Adrenal gland (tissue), 12 donors: Measurements from ENCODE around the gene RAPGEF4. TPM values are rescaled to one million over a fixed set of nuclear protein-coding genes. Genes with fewer than 3 reads are reported as not detected.
A peak's percentile ranks its signal among the peaks of the same experiment; 100 is the strongest.

Source experiments
- DNase-seq, 7 donors: peaks; one replicate each; pipeline ENCODE4 v3.0.0-alpha.2; 2019 to 2020
- H3K27ac ChIP-seq, 5 donors: fragments of 200-600 bp; sonication (generic) in 4 of 5; 1 replicate in 3 of 5; 2 replicates in 2 of 5; pipeline versions ENCODE4 v1.5.1 to v1.8.0; 2016 to 2020; ENCODE audit warnings: mild to moderate bottlenecking in 1 of 5
- H3K27me3 ChIP-seq: fragments of 200-600 bp; 2 replicates; pipeline ENCODE4 v1.8.0; 2021
- H3K36me3 ChIP-seq, 2 donors: fragments of 200-600 bp; replicated peaks in 1 of 2; 1 replicate in 1 of 2; 2 replicates in 1 of 2; pipeline versions ENCODE4 v1.5.1 to v1.8.0; 2018 to 2022
- H3K4me1 ChIP-seq, 2 donors: fragments of 200-600 bp; replicated peaks in 1 of 2; 1 replicate in 1 of 2; 2 replicates in 1 of 2; pipeline versions ENCODE4 v1.5.1 to v1.8.0; 2018 to 2021
- H3K4me3 ChIP-seq, 4 donors: fragments of 200-600 bp; sonication (generic) in 3 of 4; one replicate each; pipeline ENCODE4 v1.5.1; 2016 to 2018
- H3K9me3 ChIP-seq, 3 donors: fragments of 200-600 bp; sonication (generic) in 1 of 3; replicated peaks in 1 of 3; 1 replicate in 2 of 3; 2 replicates in 1 of 3; pipeline versions ENCODE4 v1.5.1 to v1.8.0; 2016 to 2021
- CTCF ChIP-seq, 6 experiments: fragments of 450-650 bp in 4 of 6; fragments of 200-600 bp in 2 of 6; sonication (generic) in 1 of 6; IDR thresholded peaks; 1 replicate in 5 of 6; 2 replicates in 1 of 6; pipeline versions ENCODE4 v1.5.1 to v1.8.0; 2016 to 2021; ENCODE audit warnings: antibody characterized with exemption in 6 of 6, mild to moderate bottlenecking in 2 of 6, moderate library complexity in 1 of 6
- POLR2A ChIP-seq, 2 donors: fragments of 450-650 bp; IDR thresholded peaks; one replicate each; pipeline ENCODE4 v1.6.1; 2017; ENCODE audit warnings: antibody characterized with exemption in 2 of 2, mild to moderate bottlenecking in 2 of 2, moderate library complexity in 1 of 2
- WGBS, 4 donors: extraction: QIAGEN DNeasy Blood & Tissue Kit in 2 of 4; methylation state at CpG; one replicate each; pipeline versions ENCODE4 v1.1.5 to v1.1.7; 2013 to 2017; 5-methylcytosine and 5-hydroxymethylcytosine counted together
- intact Hi-C, 2 donors: fragments of 100-400 bp; cut with DNase I; formaldehyde crosslinking; loops; one replicate each; pipeline versions ENCODE4 v1.14.1 to v1.15.0; 2022 to 2023
- polyA plus RNA-seq, 3 donors: library from polyadenylated mRNA; stranded (reverse); fragments of 200-250 nt in 2 of 3; fragments of 350-450 nt in 1 of 3; fragmentation: Illumina TruSeq in 1 of 3; extraction: RNeasy Lipid Tissue Mini Kit (QIAGEN cat#74804) in 1 of 3; gene quantifications; one replicate each; pipeline ENCODE4 v1.2.3, GENCODE V29; 2013 to 2014
- total RNA-seq, 9 donors: library from RNA; depleted of rRNA in 4 of 9; stranded (reverse); fragments of >200 nt in 4 of 9; fragments of 120-200 nt in 1 of 9; fragmentation: NEBNext Ultra II Directional in 1 of 9; extraction: Animal tissue kit (Norgen Biotek cat#: 25700) in 1 of 9; gene quantifications; one replicate each; pipeline versions ENCODE4 v1.1.0 to v1.2.4, GENCODE V29; 2013 to 2023
- donor health status: healthy with polysubstance abuse.
- donor health status: Bipolar disorder and iron deficiency.
- donor health status: DM: yes; HTN: yes; CAD: no.
- donor health status: DM: no; HTN: no; CAD: no.
- donor health status: DM: no; HTN: no; CAD: no.
- donor health status: DM: yes; HTN: yes; CAD: no.

Gene RAPGEF4
- total and polyA plus RNA-seq, 12 donors: 24.8 to 288 (median 101) TPM

- WGBS, 4 donors: 72 to 76% (median 73%) methylated on average over 5 of the region's 5 CpGs
- Histone ChIP-seq H3K4me3 (no peak overlapping the region), H3K36me3 (peaks cover 0 to 65% of the 10 kb centered on the region in 2 donors), H3K27ac (no peak overlapping the region), H3K27me3 (no peaks in the 10 kb centered on the region), H3K4me1 (peaks cover 0 to 5% of the 10 kb centered on the region in 2 donors), H3K9me3 (no peaks in the 10 kb centered on the region)
- no peak for TF ChIP-seq POLR2A (IDR thresholded peaks at IDR 0.05)
- no peak for TF ChIP-seq CTCF (IDR thresholded peaks at IDR 0.05)
- no peak for DNase-seq
- intact Hi-C loops: no loop called here
Observed at GRCh38 chr2:172996387-172996961, 260.8 kb downstream of the RAPGEF4 start.

- intact Hi-C loops: no loop called here
- no peak for TF ChIP-seq POLR2A (IDR thresholded peaks at IDR 0.05)
- no peak for TF ChIP-seq CTCF (IDR thresholded peaks at IDR 0.05)
- H3K27ac ChIP-seq: no peak overlapping the region
- H3K4me3 ChIP-seq: no peak overlapping the region
- H3K9me3 ChIP-seq: no peaks in the 10 kb centered on the region
- WGBS, 4 donors: 80 to 89% (median 84%) methylated on average over 2 of the region's 2 CpGs
- no peak for DNase-seq
- H3K4me1 ChIP-seq: peaks cover 0 to 8% of the 10 kb centered on the region in 2 donors
- no peaks in the 10 kb centered on the region for H3K27me3 ChIP-seq
- peaks cover 0 to 60% of the 10 kb centered on the region in 2 donors for H3K36me3 ChIP-seq
Observed at GRCh38 chr2:172997031-172997430, 261.4 kb downstream of the RAPGEF4 start.

GRCh38 chr2:172998547-172999272 is 263.1 kb downstream of the RAPGEF4 start:
- 85 to 93% (median 90%) methylated on average over 2 of the region's 2 CpGs for WGBS, 4 donors
- DNase-seq: peak in 1 of 7 donors; percentile 19
- Histone ChIP-seq H3K27ac (no peak overlapping the region), H3K4me3 (no peak overlapping the region), H3K27me3 (no peaks in the 10 kb centered on the region), H3K9me3 (no peaks in the 10 kb centered on the region), H3K4me1 (peaks cover 0 to 25% of the 10 kb centered on the region in 2 donors), H3K36me3 (peaks cover 0 to 46% of the 10 kb centered on the region in 2 donors)
- TF ChIP-seq CTCF (IDR thresholded peaks at IDR 0.05) (no peak), POLR2A (IDR thresholded peaks at IDR 0.05) (no peak)
- intact Hi-C loops: no loop called here

GRCh38 chr2:172999641-173000386 is 264.2 kb downstream of the RAPGEF4 start:
- intact Hi-C loops: no loop called here
- no peak for DNase-seq
- Histone ChIP-seq H3K27me3 (no peaks in the 10 kb centered on the region), H3K4me1 (peaks cover 0 to 26% of the 10 kb centered on the region in 2 donors), H3K27ac (no peak overlapping the region), H3K9me3 (no peaks in the 10 kb centered on the region), H3K4me3 (no peak overlapping the region), H3K36me3 (peaks cover 0 to 42% of the 10 kb centered on the region in 2 donors)
- TF ChIP-seq CTCF (IDR thresholded peaks at IDR 0.05) (no peak), POLR2A (IDR thresholded peaks at IDR 0.05) (no peak)
- 80 to 92% (median 90%) methylated on average over 4 of the region's 4 CpGs for WGBS, 4 donors
